HG03558 (cell line): ENCODE data around the gene HSPA12B.

Experiments used
- ATAC-seq: cut with Tn5 transposase; IDR thresholded peaks from one replicate; pipeline ENCODE4 v1.9.1; 2021; ENCODE audit warnings: moderate number of reproducible peaks; ENCODE audit not compliant: unreplicated experiment; ENCODE audit errors: extremely low read depth

HSPA12B gene

DNA sequence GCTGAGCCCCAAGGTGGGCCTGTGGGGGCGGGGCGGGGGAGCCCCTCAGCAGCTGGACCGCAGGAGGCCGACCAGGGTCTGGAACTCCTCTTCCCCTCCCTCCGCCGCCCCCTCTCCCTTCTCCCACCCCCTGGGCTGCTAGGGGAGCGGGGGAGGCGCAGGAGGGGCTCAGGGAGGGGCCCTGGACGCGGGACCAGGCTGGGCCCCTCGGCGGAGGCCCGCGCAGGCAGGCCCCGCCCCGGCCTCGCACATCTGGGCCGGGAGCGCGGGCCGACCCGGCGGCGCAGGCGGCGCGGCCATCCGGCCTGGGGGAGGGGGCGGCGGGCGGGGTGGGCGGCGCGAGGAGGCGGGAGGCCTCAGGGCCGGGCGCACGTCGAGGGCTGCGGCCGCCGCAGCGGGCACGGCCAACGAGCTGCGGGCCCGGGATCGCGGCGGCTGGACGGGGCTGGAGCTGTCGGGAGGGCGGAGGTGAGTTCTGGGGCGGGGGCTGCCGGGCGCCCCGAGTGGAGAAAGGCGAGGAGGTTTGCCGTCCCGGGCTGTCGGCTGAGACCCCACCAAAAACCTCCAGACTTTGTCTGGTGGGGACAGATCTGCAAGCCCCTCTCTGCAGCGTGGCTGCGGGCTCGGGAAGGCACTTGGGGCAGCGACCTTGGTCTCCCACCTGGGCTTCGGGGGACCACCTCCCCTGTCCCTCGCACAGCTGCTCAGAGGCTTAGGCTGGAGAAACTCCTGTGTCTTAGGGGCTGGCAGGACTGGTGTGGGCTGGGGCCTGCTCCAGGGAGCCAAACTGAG, at the start of gene HSPA12B:
HSPA12B (plus strand) TSS at position 359 of the 792 bp plus-strand sequence. CDS start 5,990 bp downstream, outside the sequence.
- no peak for ATAC-seq

- no peak for ATAC-seq
Measured at GRCh38 chr20:3685341-3685740, 47.1 kb upstream of the HSPA12B start.

DNA sequence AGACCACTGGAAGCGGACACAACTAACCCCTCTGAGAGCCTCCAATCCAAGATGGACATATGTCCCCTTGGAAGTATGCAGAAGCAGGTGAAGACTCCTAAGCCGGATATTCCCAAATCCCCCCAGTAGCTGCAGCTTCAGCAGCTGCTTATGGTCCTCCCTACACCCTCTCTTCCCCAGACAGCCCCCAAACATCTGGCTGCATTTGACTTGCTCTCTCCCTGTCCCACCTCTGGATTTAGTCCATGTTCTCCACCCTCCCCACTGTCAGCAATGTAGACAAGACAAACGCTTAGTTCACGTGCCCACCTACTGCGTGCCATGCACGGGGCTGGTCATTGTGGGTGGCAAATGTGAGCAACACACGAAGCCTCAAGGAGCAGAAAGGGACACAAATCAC, 46.1 kb upstream of the HSPA12B start:
- no peak for ATAC-seq

DNA sequence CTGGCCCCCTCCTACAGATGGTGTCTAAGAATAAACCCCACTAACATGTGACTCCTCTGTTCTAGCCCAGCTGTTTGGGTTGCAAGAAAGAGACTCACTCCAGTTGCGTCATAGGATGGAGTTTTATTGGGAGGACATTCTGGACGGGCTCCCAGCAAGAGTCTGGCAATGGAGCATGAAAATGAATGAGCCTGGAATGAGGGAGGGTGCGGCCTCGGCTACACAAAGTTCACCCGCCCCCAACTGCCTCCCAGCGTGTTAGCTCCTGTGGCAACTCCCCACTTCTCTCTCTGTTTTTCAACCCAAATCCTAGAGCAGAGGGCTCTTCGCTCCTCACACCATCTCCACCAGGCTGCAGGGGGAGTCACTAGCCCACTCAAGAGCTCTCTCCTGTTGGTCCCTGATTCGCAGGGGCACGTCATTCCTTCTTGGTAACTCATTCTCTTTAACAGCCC, 45.6 kb upstream of the HSPA12B start:
- ATAC-seq: no peak

- ATAC-seq: no peak
Measured at GRCh38 chr20:3687655-3688054, 44.8 kb upstream of the HSPA12B start.

- no peak for ATAC-seq
Measured at GRCh38 chr20:3689978-3690377, 42.5 kb upstream of the HSPA12B start.

DNA sequence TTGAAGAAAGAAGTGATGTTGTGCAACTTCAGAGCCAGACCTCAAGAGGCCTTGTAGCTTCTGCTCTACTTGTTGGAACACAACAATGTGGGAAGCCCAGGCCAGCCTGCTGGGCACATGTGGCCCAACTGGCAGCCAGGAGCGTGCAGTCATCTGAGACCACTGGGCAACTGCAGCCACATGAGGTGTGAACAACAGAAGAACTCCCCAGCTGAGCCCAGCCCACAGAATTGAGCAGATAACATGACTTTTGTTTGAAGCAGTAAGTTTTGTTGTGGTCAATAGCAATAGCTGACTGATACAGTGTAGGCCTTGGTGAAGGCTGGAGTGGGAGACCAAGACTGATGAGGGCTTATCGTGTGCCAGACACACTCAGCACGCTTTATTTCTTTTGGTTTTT, 42.1 kb upstream of the HSPA12B start:
- ATAC-seq: no peak

DNA sequence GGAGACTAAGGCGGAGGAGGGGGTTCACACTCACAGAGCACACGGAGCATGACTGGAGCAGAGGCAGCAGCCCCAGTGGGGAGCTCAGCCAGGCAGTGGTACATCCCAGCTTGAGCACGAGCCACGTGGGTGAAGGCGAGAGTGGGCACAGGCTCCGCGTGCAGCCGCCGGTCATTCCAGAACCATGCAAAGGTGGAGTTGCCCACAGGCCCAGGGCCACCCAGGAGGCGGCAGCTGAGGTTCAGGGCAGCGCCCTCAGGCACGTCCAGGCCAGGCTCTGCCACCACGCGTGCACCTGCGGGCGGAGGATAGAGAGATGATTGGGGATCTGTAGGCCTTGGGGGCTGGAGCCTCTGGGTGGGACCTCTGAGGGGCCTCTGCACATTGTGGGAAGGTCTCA, 41.2 kb upstream of the HSPA12B start:
- no peak for ATAC-seq

GRCh38 chr20:3691897-3692296, 40.6 kb upstream of the HSPA12B start:
- ATAC-seq: no peak

- no peak for ATAC-seq
Measured at GRCh38 chr20:3692706-3693294, 39.7 kb upstream of the HSPA12B start.

- no peak for ATAC-seq
Measured at GRCh38 chr20:3693376-3693775, 39.1 kb upstream of the HSPA12B start.

GRCh38 chr20:3694864-3695263, 37.6 kb upstream of the HSPA12B start:
- ATAC-seq: no peak

- no peak for ATAC-seq
Measured at GRCh38 chr20:3696200-3696599, 36.3 kb upstream of the HSPA12B start.

DNA sequence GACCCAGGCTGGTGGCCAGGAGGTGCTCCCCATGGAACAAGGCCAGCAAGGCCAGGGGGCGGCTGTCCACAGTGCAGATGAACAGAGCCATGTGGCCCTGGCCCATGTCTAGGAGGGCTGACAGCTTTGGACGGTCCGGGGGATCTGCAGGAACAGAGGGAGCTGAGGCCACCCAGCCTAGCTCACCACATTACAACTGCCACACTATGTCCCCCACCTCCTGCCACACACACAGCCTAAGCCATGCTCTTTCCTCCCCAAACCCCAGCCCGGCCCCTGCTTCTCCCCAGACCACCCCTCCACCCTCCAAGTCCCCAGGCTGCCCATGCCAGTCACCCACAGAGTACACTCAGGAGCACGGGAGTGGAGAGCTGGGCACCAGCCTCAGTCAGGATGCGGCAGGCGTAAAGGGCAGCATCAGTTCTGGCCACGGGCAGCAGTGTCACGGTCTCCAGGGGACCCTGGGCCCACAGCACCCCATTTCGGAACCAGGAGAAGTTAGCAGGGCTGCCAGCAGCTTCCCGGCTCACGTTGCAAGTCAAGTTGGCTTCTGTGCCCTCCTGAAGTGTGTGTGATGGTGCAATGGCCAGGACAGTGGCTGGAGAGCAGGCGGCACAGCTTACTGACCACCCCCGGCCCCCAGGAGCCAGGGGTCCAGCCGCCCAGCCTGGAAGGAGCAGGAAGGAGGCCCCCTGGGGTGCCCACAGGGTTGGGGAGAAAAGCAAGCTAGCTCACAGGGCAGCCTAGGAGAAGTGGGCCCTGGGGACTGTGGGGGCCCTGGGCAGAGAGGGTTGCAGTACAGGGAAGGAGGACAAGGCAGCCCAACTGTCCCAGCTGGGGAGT, 35.5 kb upstream of the HSPA12B start:
- ATAC-seq: no peak

- ATAC-seq: no peak
Measured at GRCh38 chr20:3697588-3698305, 34.7 kb upstream of the HSPA12B start.

GRCh38 chr20:3698591-3699001, 33.9 kb upstream of the HSPA12B start:
- ATAC-seq: no peak

- no peak for ATAC-seq
Measured at GRCh38 chr20:3699037-3699436, 33.4 kb upstream of the HSPA12B start.

- no peak for ATAC-seq
Measured at GRCh38 chr20:3701061-3701998, 31.2 kb upstream of the HSPA12B start.
